GM18873 (cell line): Measurements from ENCODE around the gene MAN1C1.
"Not testable (repeated sequence)": the region's sequence is repeated elsewhere in the genome, so short reads cannot be mapped to it uniquely, and the experiment has no call there.

Source experiments
- ATAC-seq: cut with Tn5 transposase; IDR thresholded peaks from one replicate; pipeline ENCODE4 v1.9.1; 2021; ENCODE audit warnings: mild to moderate bottlenecking, moderate library complexity, moderate number of reproducible peaks; ENCODE audit not compliant: unreplicated experiment, low FRiP score

MAN1C1 gene

DNA sequence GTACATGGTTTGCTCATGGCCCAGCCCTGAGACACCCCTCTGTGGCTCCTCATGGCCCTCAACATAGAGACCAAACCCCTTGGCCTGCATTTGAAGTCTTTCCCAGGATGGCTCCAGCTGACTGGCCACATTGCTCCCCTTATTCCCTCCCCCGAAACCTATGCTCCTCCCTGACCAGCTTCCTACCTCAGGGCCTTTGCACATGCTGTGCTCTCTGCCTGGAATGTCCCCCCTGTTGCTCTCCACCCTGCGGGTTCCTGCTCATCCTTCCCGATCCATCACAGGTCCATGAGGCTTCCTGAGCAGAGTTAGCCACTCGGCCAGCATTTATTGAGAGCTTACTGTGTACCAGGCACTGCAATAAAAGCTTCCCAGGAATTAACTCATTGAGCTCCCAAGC, 112.5 kb downstream of the MAN1C1 start:
- ATAC-seq = no peak

DNA sequence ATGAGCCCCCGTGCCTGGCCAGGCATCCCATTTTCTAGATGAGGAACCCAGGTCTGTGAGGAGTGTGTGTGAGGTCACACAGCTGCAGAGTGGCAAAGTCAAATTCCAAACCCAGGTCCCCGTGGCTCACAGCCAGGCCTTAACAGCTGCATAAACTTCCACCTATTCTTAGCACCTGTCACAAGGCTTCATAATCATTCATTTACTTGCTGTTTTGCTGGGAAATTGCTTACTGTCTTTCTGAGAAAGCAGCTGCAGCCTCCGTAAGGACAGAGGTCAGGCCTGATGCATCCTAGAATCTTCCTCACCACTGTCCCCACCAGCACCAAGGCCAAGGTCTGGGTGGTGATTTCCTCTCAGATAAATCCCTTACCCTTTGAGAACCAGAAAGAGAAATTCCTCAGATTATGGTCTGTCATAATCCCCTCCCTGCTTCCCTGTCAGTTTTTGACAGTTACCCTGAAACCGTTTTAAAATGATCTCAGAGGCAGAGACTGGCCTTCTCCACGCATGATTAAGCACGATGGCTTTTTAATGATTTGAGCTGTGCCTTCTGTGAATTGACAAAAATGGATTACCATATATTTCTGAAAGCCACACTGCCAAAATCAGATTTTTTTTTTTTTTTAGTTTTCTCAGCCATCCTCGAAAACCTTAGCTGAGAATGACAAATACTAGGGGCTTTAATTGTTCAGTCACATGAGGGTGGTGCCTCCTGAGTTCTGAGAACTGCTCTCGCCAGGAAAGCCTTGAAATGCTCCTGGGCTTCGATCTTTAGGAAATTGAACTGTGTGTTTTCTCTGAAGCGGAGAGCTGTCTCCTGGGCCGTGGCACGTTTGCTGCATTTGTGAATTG, 113.4 kb downstream of the MAN1C1 start:
- ATAC-seq = no peak

DNA sequence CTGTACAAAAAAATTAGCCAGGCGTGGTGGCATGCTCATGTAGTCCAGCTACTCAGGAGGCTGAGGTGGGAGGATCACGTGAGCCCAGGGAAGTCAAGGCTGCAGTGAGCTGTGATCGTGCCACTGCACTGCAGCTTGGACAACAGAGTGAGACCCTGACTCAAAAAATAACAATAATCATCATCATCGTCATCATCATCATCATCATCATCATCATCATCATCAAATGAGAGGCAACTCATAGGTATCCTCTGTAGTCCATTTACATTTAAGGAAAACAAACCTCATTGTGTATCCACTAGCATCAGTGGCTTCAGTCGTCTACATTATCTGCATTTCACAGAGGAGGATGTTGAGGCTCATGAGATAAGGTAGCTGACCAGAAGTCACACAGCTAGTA, 114.6 kb downstream of the MAN1C1 start:
- no peak for ATAC-seq

DNA sequence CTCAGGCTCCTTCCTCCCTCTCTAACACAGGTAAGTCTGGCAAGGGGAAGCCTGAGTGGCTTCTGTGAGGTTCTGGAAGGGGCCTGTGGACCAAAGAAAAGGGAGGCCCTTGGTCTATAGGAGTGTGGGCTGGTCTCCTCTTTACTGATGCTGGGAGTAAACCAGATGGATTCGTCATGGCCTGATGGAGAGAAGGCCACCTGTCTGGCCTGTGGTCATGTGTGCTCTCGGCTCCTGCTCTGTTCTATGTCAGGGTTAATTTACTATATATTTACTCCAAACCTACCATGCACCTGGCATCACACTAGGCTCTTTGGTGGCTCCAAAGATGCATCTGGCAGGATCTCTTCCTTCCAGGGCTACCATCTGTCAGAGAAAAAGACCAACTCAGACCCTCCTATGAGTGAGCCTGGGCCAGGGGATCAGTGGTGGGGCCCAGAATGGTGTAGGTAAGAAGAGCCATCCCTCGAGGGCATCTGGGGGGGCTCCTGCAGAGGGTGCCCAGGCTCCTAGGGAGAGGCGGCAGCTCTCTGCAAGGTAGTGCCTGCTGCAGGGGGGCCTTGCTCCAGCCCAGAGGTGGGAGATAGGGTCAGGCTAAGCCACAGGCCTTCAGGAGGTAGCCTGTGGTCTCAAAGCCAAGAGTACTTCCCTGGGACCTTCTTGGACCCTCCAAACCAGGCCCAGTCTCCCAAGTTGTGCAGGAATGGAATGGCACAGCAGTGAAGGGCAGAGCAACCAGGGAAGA, 115.2 kb downstream of the MAN1C1 start:
- no peak for ATAC-seq

DNA sequence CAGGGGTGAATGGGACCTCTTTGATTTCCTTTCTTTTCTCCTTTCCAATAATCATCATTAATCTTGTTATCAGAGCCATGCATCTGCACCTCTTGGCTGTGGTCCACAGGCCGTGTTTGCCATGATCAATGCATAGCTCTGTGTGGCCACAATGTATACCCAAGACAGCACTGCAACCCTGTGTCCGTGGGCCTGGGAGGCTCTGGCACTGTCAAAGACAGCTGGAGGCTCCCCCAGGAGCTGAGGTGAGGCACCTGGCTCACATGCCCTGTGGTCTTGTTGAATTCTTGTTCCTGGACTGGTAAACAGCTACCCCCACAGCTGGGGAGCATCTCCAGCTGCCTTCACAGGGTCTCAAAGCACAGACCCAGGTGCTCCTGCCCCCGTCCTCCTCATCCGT, 116.2 kb downstream of the MAN1C1 start:
- no peak for ATAC-seq

DNA sequence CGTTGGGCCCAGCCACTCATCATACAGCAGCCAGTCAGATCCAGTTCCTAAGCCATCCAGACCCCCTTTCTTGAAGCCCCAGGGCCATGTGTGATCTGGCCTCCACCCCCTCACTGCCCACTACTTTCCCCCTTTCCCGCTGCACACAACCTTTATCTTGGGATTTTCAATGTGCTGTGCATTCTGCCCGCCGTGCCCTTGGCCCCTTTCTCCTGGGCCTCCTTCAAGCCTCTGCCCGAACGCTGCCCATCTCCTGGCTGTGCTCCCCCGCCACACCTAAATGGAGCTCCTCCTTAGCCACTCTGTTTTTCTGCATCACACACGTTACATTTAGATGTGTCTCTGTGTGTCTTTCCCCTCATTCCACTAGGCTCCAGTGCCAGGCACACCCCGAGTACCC, 116.7 kb downstream of the MAN1C1 start:
- no peak for ATAC-seq

DNA sequence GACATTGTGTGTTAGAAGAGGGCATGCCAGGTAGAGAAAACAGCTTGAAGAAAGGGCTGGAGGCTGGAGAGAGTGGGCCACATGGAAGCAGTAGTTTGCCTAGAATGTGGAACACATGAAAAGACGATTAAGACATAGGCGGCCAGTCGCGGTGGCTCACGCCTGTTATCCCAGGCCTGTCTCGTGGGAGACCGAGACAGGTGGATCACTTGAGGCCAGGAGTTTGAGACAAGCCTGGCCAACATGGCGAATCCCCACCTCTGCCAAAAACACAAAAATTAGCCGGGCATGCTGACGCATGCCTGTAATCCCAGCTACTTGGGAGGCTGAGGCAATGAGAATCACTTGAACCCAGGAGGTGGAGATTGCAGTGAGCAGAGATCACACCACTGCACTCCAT, 118.4 kb downstream of the MAN1C1 start:
- ATAC-seq = not testable (repeated sequence)

DNA sequence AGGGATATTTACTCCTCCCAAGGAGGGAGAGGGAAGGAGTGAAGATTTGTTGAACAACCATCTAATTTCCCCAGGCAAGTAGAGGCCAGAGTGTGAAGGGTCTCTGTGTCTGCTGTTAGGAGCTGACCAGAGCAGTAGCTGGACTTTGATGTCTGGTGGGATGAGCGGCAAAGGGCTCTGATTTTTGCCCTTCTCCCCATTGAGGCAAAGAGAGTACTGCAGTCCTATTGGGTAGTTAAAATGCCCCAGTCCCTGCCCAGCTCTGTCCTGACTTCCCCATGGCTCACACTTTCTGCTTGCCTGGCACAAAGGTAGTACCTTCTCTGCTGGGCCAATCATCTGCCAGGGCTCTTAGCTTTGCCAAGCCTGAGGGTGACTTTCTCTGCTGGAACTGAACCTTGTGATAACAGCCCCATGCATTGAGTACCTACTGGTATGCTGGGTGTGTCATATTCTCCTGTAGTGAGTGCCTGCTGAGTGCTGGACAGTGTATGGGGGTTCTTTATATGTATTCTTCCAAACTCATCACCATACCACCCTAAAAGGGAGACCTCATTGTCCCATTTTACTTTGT, 119.5 kb downstream of the MAN1C1 start:
- ATAC-seq = no peak

DNA sequence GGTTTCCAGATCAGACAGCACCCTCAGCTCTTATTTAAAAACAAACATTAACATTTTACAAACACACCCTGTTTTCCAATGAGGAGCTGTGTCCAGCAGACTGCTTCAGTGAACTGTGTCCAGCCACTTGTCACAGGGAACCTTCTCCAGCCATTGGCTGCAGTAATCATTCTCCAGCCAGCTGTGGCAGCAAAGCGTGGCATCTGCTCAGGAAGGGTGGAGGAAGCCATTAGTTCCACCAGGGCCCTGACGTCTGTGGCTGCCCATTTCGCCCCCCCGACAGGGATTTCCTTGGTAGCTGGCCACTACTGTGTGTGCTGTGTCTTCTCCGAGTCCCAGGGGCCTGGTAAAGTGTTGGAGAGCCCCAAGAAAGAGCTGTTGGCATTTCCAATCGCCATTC, 120.5 kb downstream of the MAN1C1 start:
- ATAC-seq = no peak

DNA sequence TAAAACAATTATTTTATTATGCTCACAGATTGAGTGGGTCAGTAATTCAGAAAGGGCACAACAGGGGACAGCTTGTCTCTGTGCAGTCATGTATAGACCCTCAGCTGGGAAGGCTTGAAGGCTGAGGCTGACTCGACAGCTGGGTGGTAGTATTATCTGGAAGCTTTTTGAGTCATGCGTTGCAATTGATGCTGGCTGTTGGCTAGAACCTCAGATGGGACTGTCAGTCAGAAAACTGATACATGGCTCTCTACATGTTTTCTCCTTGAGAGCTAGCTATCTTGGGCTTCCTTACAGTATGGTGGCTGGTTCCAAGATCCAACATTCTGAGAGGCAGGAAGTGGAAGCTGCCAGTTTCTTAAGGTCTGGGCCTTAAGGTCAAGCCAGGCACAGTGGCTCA, 121.9 kb downstream of the MAN1C1 start:
- no peak for ATAC-seq

DNA sequence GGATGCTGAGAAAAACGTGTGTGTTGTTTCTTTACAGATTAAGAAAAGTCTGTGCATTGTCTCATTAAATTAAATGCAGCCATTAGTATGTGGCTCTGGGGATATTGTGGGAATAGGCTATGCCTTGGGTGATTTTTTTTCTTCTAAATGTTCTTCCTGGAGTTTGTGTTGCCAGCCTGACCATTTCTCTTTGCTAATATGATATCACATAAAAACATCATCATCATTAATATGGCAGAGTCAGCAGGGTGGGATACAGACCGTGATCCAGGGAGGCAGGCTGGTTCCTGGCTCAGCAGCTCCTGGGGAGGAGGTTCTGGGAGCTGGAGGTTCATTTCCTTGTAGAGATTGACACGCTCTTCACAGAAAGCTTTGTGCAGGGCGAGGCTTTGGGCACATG, 122.8 kb downstream of the MAN1C1 start:
- ATAC-seq = no peak

DNA sequence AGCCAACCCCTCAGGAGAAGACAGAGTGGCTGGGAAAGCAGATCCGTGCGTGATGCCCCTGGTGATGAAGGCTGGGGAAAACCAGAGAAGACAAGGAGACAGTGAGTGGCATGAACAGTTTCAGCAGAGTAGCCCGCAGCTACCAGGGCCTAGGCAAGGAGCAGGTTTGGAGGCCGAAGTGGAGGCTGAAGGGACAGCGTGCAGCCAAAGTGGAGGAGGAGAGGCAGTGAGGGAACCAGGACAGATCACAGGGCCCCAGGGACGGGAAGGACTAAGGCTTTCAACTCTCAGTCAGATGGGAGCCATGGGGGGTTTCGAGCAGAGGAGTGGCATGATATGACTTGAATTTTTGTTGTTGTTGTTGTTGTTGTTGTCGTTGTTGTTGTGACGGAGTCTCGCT, 123.5 kb downstream of the MAN1C1 start:
- ATAC-seq = no peak

DNA sequence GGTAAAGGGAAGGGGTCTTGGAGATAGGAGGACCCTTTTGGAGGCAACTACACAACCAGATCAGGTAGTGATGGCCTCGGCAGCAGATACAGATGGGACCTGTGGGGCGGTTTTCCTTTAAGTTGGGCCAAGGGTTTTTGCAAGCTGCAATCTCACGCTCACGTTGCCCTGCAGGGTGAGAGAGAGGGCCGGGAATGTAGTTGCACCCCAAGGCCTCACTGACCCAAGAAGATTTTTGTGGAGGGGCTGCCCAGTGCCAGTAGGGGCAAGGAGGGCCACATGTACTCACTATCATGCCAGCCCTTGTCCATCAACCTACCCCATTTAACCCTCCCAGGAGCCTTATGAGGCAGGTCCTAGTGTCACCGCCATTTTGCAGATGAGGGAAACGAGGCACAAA, 125.7 kb downstream of the MAN1C1 start:
- ATAC-seq = no peak

DNA sequence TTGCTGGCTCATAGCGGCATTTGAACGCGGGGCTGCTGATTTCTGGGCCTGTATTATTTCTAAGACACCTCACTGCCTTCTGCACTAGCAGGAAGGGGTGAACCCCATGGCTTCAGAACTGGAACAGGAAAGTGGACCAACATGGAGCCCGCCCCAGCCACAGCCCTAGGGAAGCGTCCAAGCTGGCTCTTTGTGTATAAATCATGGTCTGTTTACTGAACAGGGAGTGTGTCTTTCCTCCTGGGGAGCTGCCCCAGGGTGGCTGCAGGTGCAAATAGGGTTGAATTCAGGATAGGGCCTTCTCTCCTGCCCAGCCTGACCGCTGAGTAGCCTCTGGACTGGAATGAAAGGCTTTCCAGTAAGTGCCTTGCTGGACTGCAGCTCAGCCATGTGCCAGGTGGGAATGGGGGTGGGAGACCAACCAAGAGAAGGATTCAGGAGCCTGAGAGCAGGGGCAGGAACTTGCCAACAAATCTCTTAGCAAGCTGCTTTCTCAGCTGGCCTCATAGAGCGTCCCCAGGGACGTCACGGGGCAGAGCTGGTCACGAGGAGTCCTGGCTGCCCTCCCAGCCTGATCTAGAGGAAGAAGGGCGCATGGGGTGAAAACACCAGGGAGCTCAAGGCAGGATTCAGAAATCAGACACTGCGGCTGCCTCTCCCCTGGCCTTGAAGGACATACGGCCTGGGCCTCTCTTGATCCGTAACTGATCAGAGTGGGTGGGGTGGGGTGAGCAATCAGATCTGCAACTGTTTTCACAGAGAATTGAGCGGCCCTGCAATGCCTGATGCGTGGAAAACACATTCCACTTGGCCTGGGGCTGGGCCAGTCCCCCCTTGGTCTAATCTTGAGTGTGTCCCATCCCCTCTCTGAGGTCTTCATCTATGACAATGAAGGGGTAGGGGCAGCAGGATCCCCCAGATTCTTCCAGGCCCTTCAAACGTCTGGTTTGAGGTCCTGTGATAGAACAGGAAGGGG, 126.9 kb downstream of the MAN1C1 start:
- ATAC-seq = no peak

DNA sequence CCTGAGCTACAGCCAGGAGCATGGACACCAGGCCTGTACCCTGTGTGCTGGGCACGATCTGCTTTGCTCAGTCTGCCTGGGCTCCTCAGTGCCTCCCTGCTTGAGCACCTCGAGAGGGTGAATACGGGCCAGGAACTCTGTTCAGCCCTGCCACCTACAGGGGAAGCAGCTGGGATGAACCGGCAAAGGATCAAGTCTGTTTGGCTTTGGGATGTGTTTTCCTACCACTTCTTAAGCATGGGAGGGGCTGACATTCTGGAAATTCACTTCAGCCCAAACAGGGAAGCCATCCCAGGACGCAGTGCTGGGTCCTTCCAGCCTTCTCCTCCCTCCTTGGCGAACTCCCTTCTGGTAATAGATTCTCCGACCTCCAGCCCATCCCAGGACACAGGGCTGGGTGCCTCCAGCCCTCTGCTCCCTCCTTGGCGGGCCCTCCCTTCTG, 127.6 kb downstream of the MAN1C1 start:
- ATAC-seq = no peak

DNA sequence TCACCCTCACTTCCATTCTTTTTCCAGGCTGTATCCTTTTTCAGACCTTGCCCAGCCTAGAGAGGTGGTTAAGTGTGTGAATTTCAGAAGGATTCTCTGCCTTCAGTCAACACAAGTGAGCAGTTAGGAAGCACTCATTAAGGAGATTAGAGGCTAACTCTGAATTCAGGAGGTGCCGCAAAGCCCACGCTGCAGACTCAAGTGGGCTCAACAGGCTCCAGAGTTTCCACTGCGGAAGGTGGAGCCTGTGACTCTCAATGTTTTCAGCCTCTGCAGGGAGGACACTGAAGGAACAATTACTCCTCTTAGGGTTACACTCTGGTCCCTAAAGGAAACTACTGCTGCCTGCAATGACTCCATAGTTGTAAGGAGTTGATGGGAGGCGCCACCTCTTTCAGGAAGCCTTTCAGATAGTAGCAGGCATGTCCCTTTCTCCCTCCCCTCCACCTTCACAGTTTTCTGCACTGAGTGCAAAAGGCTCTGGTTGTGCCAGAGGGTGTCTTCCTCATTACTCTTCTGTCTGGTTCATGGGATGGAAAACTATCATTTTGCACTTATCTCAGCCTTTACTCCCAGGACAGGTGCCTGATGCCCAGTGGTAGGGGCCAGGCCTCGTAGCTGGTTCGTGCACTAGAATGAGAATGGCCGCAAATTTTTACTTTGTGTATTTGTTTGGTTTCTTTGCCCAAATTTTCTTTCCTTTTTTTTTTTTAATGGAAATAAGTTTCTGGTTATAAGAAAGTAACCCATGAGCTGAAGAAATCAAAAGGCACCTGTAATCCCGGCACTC, 128.2 kb downstream of the MAN1C1 start:
- no peak for ATAC-seq

DNA sequence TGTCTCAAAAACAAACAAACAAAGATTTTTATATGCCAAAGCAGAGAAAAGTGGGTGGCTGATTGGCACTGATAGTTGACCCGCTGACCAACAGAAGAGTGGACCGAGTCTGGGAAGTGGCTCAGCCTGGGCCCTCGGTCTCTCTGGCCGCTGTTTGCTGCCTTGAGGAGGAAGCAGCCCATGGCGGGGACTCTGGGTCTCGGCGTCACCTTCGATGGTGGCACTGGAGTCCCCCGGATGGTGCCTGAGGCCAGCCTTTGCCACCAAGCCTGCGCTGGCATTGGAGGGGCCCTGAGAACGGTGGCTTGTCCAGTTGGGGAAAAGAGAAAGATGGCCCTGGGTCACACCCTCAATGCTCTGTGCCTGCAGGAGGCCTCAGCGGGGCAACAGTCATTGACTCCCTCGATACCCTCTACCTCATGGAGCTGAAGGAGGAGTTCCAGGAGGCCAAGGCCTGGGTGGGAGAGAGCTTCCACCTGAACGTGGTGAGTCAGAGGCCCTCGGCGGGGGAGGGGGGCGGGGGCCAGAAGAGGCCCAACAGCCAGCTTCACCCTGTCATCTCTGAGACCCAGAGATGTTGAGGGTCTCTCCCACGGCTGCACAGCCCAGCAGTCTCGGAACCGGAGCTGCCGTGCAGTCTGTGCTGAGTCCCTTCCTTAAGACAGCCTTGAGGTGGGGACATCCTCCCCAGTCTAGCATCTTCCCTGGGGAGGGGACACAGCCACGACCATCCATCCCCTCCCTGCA, 129.9 kb downstream of the MAN1C1 start:
- ATAC-seq = no peak

DNA sequence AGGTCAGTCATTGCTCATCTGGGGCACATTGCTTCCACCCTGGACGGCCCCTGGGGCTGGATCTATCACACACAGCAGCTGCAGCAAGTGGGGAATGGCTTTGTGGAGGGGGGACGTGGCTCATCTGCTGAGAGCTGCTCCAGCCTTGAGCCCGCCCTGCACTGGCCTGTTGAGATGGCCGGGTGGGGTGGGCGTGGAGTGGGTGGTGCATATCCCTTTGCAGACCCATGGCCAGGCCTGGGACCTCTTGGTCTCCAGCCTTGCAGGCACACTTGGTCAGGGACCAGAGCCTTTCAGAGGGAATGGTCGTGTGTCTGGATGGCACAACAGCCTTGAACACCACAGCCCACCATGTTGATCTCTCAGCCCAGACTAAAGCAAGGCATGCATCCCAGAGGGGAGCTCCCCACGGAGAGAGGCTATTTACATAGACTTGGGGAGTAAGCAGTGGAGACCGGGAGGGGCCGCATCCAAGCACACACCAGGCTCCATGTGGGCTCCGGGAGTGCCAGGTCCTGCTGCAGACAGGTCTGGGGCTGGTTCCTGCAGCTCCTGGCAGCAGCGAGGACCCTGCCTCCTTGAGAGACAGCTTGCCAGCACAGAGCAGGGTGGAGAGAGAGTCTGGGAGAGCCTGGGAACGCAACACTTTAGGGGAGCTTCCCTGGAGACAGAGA, 130.6 kb downstream of the MAN1C1 start:
- ATAC-seq = no peak
